NCI-H1105 (cell line): ENCODE measurements around the gene ELOB.
"Not testable (repeated sequence)": the region's sequence is repeated elsewhere in the genome, so short reads cannot be mapped to it uniquely, and the experiment has no call there.

Experiments used
- DNase-seq: peaks from one replicate; lab custom pipeline; 2025; lab: John Stamatoyannopoulos, UW

Gene ELOB

DNA sequence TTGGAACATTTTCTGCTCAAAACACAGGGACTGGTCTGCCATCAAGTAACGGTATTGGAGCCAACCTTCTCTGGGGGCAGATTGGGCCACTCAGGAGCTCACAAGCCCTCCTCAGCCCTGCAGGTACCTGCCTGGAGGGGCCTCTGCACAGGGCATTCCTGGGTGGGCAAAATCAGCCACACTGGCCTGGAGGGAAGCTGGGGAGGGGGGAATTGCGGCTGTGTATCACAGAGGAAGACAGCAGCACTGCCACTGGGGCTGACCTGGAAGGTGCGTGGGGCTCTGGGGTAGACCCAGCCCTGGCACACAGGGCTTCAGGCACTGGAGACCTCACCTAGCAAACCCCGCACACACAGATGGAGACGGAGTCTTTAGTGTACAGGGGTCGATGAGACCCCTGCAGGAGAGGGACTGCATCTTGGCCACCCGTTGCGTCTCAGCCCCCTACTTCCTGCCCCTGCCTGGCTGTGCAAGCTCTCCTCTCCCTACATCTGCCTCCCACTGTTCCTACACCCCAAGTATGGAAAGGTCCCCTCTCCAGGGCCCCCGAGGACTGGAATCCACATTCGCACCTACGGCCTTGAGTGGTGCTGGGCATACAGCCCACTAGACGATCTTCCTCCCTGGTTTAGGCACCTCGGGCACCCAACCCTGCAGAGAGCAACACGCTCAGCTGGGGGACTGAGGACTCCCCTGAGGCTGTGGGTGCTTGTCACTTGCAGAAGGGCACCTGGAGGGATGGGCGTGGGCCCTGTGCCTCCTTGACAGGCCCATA lies 31.8 kb downstream of the ELOB start:
- no peak for DNase-seq

DNA sequence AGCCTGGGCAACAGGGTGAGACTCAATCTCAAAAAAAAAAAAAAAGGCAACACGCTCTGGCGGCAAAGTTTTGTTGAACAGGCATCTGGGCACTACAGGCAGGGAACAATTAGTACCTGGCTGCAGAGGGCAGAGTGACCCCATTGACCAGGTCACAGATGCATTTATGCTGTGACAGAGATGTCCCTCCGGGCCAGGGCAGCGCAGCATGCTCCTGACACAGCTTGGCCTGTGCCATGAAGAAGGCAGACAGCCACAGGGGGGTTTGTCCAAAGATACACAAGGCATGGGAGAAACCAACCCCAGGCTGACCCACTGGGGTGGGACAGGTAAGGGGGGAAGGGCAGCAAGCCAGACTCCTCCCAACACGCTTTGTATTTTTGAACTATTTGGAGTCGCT lies 32.4 kb downstream of the ELOB start:
- DNase-seq: no peak

GRCh38 chr16:2743007-2743810 lies 33.9 kb downstream of the ELOB start:
- DNase-seq: no peak

DNA sequence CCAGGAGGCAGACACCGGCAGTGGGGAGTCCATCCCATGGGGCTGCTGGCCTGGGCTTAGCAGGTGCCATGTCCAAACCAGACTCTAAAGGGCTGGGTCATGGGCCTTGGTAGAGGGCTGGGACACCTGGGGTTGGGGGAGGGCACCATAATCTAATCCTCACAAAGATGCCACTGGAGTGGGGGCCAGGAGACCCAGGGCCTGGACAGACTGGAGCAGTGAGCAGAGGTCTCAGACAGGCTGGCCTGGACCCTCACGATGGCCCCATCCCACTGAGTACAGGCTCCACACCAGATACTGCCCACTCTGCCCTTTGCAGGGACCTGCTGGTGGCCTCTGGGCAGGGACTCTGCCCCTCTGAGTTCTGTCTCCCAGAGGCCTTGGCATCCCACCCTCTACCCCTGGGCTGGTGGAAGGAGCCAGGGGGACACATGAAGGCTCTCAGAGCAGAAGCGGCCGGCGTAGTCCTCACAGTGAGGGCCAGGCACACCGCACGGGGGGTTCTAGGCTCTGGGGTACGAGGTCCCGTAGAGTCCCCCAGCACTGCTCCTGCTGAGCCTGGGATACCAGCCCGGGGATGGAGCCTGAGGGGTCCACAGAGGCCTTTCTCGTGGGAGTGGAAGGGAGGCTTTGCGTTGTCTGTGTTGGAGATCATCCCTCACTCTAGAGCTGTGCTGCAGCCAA lies 34.6 kb downstream of the ELOB start:
- DNase-seq: no peak

DNA sequence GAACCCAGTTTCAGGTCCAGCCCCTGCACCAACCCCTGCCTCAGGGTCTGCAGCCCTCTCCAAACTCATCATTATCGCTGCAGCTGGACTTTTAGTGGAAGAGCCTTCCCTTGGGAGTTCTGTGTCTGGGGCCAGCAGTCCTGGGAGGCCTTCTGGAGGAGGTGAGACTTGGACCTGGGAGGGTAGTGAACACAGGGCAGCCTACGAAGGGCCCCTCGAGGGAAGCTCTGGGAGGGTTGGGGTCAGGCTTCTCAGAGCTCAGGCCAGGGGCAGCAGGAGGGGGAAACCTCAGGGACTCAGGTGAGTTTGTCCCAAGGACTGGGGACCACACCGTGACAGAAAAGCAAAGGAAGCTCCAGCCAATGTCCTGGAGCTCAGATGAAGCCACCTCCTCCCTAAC lies 35.9 kb downstream of the ELOB start:
- DNase-seq: no peak

DNA sequence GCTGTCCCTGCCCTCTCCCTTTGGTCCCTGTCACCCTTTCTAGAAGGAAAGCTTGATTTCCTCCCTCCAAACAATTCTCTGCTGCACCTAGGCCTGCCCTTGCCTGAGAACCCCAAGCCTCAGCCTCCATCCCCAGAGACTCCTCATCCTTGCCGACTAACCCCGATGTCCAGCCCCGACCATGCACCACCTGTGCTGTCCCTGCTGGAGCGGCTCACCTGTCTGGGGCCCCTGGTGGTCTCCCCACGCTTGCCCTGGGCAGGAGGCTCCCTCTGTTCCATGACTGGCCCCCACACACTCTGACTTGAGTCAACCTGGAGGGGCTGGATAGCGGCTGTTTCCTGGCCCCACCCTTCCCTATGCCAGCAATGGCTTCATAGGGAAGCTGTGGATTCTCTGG lies 36.6 kb downstream of the ELOB start:
- DNase-seq: no peak

DNA sequence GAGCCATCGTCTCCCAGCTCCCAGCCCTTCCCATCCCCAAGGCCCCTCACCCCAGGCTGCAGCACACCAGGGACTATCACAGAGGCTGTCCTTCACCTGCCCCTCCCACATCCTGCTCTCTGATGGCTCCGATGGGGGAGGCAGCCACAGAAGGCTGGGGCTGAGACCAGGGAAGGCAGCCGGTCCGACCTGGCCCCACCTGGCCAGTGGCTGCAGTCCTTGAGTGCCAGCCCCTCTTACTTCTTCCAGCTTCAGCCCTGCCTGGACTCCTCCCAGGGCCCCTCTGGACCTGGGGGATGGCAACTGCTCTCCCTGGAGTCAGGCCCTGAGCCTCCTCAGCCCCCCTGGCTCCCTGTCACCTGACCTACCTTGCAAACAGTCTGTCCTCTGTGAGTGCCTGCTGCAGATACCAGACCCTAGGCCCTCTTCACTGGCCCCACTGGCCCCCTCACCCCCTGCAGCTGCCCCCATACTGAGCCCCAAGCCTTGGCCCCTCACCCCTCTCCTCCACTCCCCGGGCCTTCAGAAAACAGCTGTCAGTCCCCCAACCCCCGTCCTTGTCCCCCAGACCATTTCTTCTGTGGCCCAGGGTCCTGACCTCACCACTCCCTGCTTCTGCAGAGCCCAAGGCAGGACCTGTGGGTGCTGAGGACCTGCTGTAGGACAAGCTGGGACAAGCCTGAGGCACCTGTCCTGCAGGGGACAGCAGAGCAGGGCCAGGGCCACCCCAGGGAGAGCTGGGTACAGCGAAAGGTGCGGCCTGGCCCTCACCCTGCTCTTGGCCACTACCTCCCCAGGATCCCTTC lies 37.3 kb downstream of the ELOB start:
- DNase-seq: no peak

DNA sequence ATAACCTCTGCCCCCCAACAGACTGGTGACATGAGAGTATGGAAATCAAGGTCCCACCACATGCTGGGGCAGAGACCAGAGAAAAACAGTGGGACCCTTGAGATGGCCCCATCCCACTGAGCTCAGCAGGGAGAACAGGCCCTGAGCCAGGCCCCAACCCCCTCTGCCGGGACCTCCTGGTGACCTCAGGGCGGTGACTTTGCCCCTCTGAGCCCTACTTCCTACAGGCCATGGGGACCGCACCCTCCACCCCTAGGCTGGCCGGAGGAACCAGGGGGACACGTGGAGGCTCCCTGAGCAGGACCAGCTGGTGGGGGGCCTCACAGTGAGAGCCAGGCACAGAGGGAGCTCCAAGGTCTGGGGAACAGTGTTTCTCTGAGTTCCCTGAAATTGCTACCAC lies 38.5 kb downstream of the ELOB start:
- no peak for DNase-seq

- no peak for DNase-seq
Observed at GRCh38 chr16:2737895-2738418, 39.1 kb downstream of the ELOB start.

DNA sequence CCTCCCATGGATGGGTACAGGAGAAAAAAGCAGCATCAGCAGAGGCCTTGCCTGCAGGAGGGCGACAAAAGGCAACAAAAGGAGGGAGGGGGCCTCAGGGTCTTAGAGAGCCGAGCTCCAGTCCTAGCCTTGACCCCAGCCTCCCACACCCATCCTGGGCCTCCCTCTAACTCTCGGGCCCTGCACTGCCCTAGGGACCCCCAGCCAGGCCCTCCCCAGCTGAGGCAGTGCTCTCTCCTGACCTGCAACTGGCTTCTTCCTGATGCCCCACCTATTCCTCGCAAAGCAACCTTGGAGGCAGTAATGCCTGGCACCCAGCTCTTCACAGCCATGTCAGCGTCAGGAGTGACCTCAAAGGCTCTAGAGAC lies 39.9 kb downstream of the ELOB start:
- DNase-seq: no peak

- DNase-seq: no peak
Observed at GRCh38 chr16:2736476-2737237, 40.4 kb downstream of the ELOB start.

GRCh38 chr16:2734844-2735515 lies 42.1 kb downstream of the ELOB start:
- no peak for DNase-seq

- DNase-seq: no peak
Observed at GRCh38 chr16:2728034-2728433, 49.0 kb downstream of the ELOB start.

- DNase-seq: no peak
Observed at GRCh38 chr16:2726923-2727322, 50.2 kb downstream of the ELOB start.

GRCh38 chr16:2724816-2725348 lies 52.2 kb downstream of the ELOB start:
- no peak for DNase-seq

DNA sequence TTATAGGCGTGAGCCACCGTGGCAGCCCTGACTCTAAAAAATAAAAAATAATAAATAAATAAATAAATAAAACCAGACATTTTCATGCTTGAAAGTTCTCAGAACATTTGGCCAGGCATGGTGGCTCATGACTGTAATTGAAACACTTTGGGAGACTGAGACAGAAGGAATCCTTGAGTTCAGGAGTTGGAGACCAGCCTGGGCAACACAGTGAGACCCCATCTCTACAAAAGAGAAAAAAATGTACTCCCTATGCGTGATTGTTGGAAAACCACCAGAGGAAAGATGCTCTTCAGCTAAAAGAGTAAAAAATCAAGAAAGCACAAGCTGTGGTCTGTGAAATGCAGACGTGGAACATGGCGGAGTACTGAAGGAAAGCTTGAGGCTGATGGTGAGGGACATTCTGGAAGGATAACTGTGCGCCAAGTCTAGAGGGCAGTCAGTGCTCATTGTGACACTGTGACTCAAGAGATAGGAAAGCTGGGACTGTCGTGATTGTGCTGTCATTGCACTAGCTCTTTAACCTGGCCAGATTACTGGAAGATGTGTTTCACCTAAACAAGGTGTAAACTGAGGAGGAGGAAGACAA lies 52.9 kb downstream of the ELOB start:
- no peak for DNase-seq

- not testable (repeated sequence) for DNase-seq
Observed at GRCh38 chr16:2721634-2722173, 55.4 kb downstream of the ELOB start.
